HS-27A (cell line): ENCODE measurements around the gene NHLH1.

Source experiments
- DNase-seq: peaks from one replicate; pipeline ENCODE4 v3.0.0-alpha.2; 2012; ENCODE audit warnings: low read depth, missing footprints

The NHLH1 gene

DNA sequence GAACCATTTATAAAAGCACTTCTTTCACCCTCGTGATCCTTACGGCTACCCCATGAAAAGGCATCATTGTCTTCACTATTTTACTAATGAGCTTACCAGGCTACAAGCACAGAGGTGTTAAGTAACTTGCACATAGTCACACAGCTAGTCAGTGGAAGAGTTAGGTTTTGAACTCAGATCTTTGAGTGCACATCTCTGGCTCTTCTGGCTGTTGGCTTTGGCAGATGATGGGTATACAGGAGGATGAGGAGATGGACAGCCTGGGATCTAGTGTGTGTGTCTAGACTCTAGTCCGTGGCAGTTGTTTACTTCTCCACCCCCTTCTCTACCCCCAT is 45.1 kb downstream of the NHLH1 start:
- DNase-seq, result no peak

DNA sequence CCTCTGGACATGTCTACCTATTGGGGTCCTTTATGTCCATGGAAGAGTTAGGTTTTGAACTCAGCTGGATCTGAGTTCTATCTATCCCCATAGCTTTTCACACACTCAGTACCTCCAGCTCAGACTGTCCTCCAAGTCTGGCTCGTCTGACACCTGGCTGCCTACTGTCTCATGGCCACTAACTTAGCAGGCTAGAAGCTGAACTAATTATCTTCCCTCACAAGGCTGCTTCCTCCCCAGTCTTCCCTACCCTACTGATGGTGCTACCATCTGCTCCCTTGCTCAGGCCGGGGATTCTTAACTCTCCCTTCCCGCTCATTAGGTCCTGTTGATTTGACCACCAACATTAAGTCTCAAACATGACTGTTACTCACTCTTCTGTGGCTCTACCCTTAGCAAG is 46.8 kb downstream of the NHLH1 start:
- no peak for DNase-seq

DNA sequence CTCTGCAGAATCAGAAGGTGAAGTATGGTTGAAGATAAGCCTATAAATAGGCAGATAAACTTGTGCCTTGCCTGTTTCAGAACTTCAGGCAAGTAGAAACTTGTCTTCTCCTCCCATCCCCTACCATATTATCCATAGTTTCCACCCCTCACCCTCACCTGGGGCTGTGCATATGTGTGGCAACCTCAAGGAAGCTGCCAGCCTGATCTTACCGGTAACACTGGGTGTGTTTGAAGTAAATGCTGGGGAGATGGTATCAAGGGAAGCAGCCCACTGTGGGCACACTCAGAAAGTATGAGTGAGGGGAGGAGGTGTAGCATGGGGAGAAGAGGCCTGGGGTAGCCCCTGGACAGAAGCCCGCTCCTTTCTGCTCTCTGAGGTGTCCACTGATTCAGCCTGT is 48.0 kb downstream of the NHLH1 start:
- DNase-seq, result no peak

DNA sequence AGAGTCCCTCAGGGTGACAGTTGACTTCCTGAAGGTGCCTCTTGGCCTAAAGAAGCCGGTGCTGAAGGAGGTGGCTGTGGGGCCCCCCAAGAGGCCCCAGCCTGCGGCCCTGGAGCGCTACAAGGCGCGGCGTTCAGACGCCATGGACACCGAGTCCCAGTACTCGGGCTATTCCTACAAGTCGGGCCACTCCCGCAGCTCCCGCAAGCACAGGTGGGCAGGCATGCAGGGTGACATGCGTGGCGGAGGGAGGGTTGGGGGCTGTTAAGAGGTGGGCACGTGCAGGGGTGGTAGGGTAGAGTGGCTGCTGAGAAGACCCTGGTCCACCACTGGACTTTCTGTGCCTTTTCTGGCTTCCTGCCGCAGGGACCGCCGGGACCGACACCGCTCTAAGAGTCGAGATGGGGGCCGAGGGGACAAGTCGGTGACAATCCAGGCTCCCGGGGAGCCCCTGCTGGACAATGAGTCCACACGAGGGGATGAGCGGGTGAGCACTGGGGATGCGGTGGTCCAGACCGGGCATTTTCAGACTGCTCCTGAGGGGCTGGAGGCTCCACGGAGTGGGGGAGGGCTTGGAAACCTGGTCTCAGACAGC is 48.9 kb downstream of the NHLH1 start:
- no peak for DNase-seq

DNA sequence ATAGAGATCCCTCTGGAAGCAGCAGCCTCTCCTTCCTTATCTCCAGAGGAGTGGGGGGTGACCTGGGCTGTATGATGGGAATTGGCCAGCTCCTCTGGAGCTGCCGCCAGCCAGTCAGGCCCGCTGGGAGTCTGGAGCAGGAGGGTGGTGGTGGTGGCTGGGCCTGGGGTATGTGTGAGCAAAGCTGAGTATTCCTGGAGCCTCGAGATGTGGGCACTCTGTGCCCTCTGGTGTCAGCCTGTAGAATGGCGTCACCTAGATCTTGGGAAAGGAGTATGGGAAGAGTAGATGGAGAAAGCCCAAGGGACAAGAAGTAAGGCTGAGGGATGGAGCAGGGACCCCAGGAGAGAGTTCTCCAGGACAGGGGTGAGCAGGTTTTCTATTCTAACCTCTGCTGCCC is 49.5 kb downstream of the NHLH1 start:
- DNase-seq, result no peak

DNA sequence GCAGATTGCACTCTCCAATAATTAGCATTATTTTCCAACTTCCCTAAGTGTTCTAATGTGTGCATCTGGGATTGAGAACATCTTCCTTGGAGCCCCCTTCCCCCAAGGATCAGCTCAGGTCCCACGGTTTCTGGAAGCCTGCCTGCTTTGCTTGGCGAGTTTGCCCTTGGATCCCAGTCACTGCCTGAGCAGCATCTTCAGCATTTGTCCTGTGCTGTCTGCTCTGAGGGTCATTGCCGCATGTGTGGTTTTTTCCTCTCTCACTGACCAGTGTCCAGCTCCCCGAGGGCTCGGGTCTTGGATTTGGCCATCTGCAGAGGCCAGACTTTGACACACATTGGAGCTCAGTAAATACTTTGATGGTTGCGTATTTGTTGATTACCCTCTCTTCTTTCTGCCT is 51.6 kb downstream of the NHLH1 start:
- no peak for DNase-seq

DNA sequence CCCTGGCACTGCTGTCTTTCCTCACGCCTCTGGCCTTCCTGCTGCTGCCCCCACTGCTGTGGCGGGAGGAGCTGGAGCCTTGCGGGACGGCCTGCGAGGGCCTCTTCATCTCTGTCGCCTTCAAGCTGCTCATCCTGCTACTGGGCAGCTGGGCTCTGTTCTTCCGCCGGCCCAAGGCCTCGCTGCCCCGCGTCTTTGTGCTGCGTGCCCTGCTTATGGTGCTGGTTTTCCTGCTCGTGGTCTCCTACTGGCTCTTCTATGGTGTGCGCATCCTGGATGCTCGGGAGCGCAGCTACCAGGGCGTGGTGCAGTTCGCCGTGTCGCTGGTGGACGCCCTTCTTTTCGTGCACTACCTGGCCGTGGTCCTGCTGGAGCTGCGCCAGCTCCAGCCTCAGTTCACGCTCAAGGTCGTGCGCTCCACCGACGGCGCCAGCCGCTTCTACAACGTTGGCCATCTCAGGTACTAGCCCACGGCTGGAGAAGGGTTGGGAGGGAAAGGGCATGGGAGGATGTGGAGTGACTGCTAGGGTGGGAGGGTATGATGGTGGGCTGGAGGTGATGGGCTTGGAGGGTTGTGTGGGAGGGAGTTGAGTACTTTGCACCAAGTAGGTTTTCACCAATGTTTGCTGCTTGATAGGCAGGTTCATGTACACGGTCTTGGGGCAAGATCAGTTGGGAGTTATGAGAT is 52.4 kb downstream of the NHLH1 start:
- DNase-seq, result no peak

DNA sequence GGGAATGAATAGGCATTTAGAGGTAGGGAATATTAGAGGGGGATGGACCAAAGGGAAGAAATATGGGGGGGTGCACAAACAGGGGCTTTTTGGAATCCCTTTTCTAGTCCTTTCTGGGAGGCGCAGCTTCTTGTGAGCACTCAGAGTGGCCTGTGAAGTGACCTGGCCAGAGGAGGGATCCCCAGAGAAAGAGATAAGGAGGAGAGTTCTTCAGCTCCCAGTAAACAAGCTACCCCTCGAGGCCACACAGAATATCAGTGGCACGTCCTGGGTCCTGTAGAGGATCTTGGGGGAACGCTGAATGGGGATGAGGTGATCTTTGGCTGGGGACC is 52.9 kb downstream of the NHLH1 start:
- DNase-seq, result no peak

DNA sequence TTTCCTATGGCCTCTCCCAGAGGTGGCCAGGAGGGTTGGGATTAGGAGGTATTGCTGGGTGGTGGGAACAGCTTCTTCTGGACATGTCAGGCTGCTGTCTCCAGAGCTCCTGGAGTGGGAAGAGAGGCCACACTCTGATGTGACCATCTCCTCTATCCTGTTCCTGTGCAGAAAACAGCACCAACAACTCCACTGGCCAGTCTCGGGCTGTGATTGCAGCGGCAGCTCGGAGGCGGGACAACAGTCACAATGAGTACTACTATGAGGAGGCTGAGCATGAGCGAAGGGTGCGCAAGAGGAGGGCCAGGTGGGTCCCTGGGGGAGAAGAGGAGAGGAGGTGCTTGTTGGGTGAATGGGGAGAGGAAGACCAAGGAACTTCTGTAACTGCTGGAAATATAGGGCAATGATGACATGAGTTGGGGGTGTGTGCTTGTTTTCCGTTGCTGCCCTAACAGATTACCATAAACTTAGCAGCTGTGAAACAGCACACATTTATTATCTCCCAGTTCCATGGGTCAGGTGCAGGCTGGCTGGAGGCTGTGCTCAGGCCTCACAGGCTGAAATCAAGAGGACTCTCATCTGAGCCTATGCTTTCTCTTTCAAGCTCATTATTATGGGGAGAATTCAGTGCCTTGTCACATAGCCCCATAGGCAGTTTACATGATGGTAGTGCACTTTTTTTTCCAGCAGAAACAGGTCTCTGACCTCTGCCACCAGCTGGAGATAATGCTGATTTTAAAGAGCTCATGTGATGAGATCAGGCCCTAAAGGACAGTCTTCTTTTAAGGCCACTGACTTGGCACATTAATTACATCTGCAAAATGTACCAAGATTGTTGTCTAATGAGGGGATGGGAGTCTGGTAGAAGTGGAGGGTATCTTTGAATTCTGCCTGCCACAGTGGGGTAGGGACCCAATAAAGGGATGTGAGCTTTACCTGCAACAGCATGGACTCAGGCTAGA is 54.3 kb downstream of the NHLH1 start:
- no peak for DNase-seq

DNA sequence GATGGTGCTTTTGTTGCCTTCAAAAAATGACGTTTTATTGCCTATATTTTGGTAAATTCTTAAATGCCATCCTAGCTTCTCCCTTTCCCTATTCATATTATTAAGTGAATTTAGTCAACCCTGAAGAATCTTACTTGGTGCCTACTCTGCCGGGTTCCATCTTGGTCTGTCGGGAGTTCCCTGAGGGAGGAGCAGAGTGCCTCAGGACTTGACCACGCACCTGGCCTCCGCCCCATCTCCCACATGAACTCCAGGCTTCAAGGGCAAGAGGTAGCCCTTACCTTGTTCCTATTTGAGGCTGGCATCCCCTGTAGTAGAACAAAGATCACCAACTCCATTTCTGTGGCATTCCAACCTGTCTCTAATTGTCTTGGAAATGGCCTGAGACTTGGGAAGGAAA is 55.0 kb downstream of the NHLH1 start:
- no peak for DNase-seq
